K562 treated with DMSO at 1 percent for 24 hours (cell line): ENCODE data around the gene LAD1. TPM values are rescaled to one million over a fixed set of nuclear protein-coding genes. Genes with fewer than 3 reads are reported as not detected.

Experiments used
- total RNA-seq: library from RNA; unstranded; fragments of 300-600 nt; gene quantifications from 2 replicates; pipeline ENCODE4 v1.2.3, GENCODE V29; 2022; ENCODE audit warnings: low read depth; ENCODE audit not compliant: insufficient read depth

LAD1 gene, protein sequence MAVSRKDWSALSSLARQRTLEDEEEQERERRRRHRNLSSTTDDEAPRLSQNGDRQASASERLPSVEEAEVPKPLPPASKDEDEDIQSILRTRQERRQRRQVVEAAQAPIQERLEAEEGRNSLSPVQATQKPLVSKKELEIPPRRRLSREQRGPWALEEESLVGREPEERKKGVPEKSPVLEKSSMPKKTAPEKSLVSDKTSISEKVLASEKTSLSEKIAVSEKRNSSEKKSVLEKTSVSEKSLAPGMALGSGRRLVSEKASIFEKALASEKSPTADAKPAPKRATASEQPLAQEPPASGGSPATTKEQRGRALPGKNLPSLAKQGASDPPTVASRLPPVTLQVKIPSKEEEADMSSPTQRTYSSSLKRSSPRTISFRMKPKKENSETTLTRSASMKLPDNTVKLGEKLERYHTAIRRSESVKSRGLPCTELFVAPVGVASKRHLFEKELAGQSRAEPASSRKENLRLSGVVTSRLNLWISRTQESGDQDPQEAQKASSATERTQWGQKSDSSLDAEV
- not detected in 2 replicates for total RNA-seq

DNA sequence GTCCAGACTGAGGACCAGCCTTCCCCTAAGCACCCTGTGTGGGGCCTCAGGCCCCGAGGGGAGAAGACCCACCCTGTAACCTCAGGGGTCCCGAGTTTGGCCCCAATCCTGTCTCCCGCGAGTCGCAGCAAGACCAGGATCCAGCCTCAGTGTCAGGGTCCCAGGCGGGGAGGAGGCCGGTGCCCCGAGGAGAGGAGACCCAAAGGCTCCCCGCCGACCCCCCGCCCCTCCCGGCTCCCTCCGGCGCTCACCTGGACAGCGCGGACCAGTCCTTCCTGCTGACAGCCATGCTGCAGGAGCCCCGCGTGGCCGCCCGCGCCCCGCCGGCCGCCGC, at the start of gene LAD1:
Gene LAD1 (minus strand): TSS at position 307 of the 334 bp plus-strand sequence. CDS start 18 bp downstream, at position 289.

DNA sequence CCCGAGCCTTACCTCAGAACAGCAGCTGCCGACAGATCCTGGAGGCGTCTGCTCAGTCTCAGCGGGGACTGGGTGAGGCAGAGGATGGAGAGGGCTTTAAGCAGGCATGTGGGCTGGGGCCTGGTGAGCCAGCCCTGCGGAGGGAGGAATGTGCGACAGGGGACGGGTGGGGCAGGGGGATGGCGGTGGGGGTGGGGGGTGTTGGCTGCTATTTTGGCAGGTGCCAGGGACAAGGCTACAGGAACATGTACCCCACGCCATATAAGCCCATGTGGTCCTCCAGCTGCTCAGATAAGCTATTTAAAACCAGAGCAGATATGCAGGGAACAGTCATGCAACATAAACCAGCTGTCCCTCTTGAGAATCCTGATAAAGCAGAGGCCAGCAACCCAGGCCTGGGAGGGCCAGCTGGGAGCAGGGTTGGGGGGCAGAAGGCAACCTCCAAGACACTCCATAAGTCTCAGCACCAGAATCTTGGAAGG, 21.5 kb downstream of the LAD1 start, which contains the start of gene TNNT2:
Gene TNNT2 (minus strand): TSS at position 70 of the 482 bp plus-strand sequence. CDS start 4,426 bp downstream, outside the sequence.

Other genes with a start within 250 kb of the LAD1 start
- gene TMEM9, start 244.8 kb downstream of the LAD1 start, total RNA-seq, result 133 and 147 TPM in 2 replicates
- not detected in 2 replicates for gene IGFN1, start 208.5 kb downstream of the LAD1 start, total RNA-seq
- not detected in 2 replicates for gene PKP1, start 115.8 kb downstream of the LAD1 start, total RNA-seq
- not detected in 2 replicates for gene TNNT2, start 21.6 kb downstream of the LAD1 start, total RNA-seq
- not detected in 2 replicates for gene TNNI1, start 22.4 kb upstream of the LAD1 start, total RNA-seq
- gene PHLDA3, start 69.9 kb upstream of the LAD1 start, total RNA-seq, result not detected in 2 replicates
- gene CSRP1, start 107.8 kb upstream of the LAD1 start, total RNA-seq, result 54.6 and 56.7 TPM in 2 replicates
- gene NAV1, start 139.8 kb upstream of the LAD1 start, total RNA-seq, result 6.4 and 6.5 TPM in 2 replicates